Muscle of leg (tissue), 11 donors: ENCODE results near the gene ZNF423. TPM values are rescaled to one million over a fixed set of nuclear protein-coding genes. Genes with fewer than 3 reads are reported as not detected.

ENCODE experiments used
- DNase-seq: peaks from one replicate; pipeline ENCODE4 v3.0.0; 2013
- H3K27ac ChIP-seq: one replicate; pipeline ENCODE4 v1.5.1; 2013; ENCODE audit warnings: mild to moderate bottlenecking, low read length, control low read depth
- H3K27me3 ChIP-seq: one replicate; pipeline ENCODE4 v1.6.1; 2013; ENCODE audit warnings: low read length; ENCODE audit not compliant: control insufficient read depth, insufficient read depth
- H3K36me3 ChIP-seq: one replicate; pipeline ENCODE4 v1.6.1; 2013; ENCODE audit warnings: low read length; ENCODE audit not compliant: control insufficient read depth, insufficient read depth
- H3K4me1 ChIP-seq: one replicate; pipeline ENCODE4 v1.6.1; 2013; ENCODE audit warnings: low read length; ENCODE audit not compliant: control insufficient read depth, insufficient read depth
- H3K4me3 ChIP-seq: one replicate; pipeline ENCODE4 v1.5.1; 2013; ENCODE audit warnings: low read length, control low read depth
- H3K9me3 ChIP-seq: replicated peaks from 2 replicates; pipeline ENCODE4 v1.6.1; 2013; ENCODE audit warnings: low read depth, low read length; ENCODE audit not compliant: control insufficient read depth
- WGBS: methylation state at CpG from one replicate; pipeline ENCODE4 v1.1.5; 2013; ENCODE audit warnings: missing lambda C conversion rate; ENCODE audit not compliant: insufficient coverage; 5-methylcytosine and 5-hydroxymethylcytosine counted together
- polyA plus RNA-seq, 8 donors: library from polyadenylated mRNA; unstranded; fragments of 120-200 nt; gene quantifications; one replicate each; pipeline versions ENCODE4 v1.2.1 to v1.2.3, GENCODE V29; 2013; ENCODE audit warnings: inconsistent platforms in 1 of 8, low replicate concordance in 1 of 8; ENCODE audit not compliant: insufficient read length in 8 of 8, insufficient read depth in 1 of 8
- total RNA-seq: library from RNA; stranded (reverse); fragments of 120-200 nt; gene quantifications from one replicate; pipeline ENCODE4 v1.2.4, GENCODE V29; 2013

The ZNF423 gene
- total and polyA plus RNA-seq, 9 donors = 15.8 to 30.0 (median 25.5) TPM

DNA sequence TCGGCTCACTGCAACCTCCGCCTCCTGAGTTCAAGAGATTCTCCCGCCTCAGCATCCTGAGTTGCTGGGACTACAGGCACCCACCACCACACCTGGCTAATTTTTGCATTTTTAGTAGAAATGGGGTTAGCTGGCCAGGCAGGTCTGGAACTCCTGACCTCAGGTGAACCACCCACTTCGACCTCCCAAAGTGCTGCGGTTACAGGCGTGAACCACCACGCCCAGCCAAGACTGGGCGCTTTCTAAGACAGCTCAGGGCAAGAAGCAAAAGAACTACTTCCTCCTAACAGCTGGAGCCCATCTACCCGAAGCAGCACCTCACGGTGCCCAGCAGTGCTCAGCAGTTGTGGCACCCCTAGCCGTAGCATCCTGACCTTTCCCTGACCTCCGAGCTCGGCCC is 109.4 kb downstream of the ZNF423 start:
- Histone ChIP-seq H3K27ac (no peak overlapping the region), H3K36me3 (peaks cover 4% of the 10 kb centered on the region), H3K9me3 (no peaks in the 10 kb centered on the region), H3K27me3 (no peaks in the 10 kb centered on the region), H3K4me3 (no peak overlapping the region), H3K4me1 (peaks cover 17% of the 10 kb centered on the region)
- 94% methylated on average over 7 of the region's 13 CpGs for WGBS
- no peak for DNase-seq

DNA sequence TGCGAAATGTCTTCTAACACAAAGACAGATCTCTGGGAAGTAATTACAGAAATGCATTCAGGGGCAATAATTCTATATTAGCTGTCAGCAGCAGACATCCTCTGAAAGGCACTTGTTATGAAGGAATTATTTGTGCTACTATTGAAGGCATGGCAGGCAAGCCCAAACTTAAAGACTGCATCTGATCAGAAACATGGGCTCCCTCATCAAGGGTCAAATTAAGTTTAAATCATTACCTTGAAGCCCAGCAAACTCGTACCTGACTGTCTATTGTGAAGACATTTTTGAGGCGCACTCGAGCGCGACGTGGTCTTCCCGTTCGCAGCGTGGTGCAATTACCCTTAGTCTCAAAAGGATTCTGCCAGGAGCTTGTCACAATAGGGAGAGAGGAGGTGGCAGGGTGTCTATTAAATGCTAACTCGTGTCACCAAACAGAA is 110.6 kb downstream of the ZNF423 start:
- Histone ChIP-seq H3K27ac (no peak overlapping the region), H3K4me3 (no peak overlapping the region), H3K4me1 (peaks cover 22% of the 10 kb centered on the region), H3K36me3 (peaks cover 4% of the 10 kb centered on the region), H3K27me3 (no peaks in the 10 kb centered on the region), H3K9me3 (no peaks in the 10 kb centered on the region)
- no peak for DNase-seq
- 70% methylated on average over 3 of the region's 11 CpGs for WGBS

DNA sequence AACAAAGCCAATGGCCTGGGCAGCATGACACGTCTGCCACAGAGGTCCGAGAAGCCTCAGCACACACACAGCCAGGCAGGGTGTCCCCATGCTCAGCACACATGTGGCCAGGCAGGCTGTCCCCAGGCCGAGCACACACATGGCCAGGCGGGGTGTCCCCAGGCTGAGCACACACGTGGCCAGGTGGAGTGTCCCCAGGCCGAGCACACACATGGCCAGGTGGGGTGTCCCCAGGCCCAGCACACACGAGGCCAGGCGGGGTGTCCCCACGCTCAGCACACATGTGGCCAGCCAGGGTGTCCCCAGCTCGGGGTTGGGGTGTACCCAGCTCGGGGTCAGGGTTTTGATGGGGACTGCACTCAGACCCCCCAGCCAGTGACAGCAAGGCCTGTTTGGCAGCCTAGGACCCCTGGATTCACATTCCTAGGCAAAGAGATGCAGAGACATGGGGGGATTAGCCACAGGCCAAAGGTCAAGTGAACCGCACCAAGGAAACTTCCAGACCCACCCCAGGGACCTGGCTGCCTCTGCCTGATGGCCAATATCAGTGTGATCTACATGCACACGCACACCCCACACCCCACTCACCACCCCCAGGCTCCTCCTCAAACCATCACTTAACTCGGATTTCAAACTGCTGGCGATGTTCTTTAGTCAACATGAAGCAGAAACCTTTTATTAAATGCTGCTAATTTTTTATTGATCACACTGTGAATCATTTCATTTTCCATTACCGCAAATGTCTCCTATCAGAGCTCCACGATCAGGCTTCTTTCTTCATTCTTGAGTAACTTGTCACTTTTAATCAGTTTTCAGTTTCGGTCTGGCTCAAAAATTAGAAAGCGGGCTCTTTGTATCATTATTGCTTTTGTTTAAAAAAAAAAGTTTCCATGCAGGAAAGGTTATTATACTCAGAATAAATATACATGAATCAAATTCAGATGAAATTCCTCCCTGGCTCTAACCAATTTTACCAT is 111.4 kb downstream of the ZNF423 start:
- no peak overlapping the region for H3K27ac ChIP-seq
- H3K36me3 ChIP-seq = peaks cover 4% of the 10 kb centered on the region
- H3K4me3 ChIP-seq = no peak overlapping the region
- 77% methylated on average over 16 of the region's 19 CpGs for WGBS
- H3K9me3 ChIP-seq = no peaks in the 10 kb centered on the region
- peaks cover 20% of the 10 kb centered on the region for H3K4me1 ChIP-seq
- H3K27me3 ChIP-seq = no peaks in the 10 kb centered on the region
- DNase-seq = no peak

DNA sequence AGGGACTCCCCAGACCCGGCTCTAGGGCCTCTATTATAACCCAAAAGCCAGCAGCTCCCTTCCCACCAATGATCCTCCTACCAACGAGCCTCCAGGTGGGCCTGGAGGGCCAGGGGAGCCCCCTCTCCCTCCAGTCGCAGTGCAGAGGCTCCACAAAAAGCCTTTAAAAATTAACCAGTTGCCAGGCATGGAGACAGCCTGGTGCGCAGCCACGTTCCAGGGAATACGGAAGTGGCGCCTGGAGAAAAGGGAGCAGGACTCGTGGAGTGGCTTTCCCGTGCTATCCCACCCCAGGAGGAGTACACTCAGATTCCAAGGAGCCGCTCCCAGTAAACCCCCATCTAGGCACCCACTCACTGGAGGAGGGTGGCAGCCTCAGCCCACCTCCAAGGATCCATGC is 112.3 kb downstream of the ZNF423 start:
- Histone ChIP-seq H3K4me1 (peaks cover 20% of the 10 kb centered on the region), H3K9me3 (no peaks in the 10 kb centered on the region), H3K4me3 (no peak overlapping the region), H3K36me3 (peaks cover 4% of the 10 kb centered on the region), H3K27ac (no peak overlapping the region), H3K27me3 (no peaks in the 10 kb centered on the region)
- DNase-seq = no peak
- WGBS = 60% methylated on average over 1 of the region's 10 CpGs

DNA sequence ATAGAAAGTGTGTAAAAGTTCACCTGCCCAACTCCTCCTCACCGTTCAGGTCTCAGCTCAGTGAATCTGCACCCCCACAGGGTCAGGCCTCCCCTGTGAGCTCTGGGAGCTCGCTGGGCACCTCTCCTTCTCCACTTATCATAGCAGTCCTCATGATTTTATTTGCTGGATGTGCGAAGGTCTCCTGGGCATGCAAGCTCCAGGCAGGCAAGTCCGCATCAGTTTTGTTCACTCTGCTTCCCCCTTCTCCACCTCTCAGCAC is 112.8 kb downstream of the ZNF423 start:
- 76% methylated on average over 3 of the region's 4 CpGs for WGBS
- Histone ChIP-seq H3K27ac (no peak overlapping the region), H3K9me3 (no peaks in the 10 kb centered on the region), H3K36me3 (peaks cover 4% of the 10 kb centered on the region), H3K4me3 (no peak overlapping the region), H3K27me3 (no peaks in the 10 kb centered on the region), H3K4me1 (peaks cover 16% of the 10 kb centered on the region)
- DNase-seq = no peak

DNA sequence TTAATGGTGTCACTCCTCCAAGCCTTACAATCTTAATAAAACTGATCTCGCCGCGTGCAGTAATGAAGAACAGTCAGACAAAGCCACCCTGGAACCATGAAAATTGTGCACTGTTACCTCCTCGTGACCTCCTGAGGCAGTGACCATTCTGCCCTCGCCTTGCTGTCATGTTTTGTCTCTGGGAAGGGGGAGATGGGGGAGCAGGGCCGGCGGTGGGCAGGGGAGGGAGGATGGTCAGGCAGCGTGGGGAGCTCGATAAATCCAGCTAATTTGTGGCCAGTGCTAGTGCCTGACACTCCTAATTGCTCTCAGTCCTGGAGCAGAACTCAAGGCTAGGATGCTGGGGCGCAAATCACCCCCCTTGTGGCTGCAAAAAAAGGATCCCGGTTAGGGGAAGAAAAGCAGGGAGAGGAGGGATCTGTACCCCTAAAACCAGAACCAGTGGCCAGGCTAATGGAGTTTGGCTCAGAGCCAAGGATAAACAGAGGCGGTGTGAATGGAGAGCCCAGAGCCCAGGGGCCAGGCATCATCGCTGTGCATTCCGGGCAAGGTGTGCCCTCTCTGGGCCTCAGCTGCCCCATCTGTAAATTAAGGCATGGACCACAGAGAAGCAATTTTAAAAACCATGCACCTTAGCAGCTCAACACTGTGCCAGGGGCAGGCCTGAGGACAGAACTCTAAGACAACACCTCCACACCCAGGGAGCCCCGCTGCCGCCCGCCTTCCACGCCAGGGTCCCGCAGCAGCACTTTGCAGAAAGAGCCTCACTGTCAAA is 113.3 kb downstream of the ZNF423 start:
- H3K27ac ChIP-seq = no peak overlapping the region
- WGBS = 77% methylated on average over 15 of the region's 19 CpGs

DNA sequence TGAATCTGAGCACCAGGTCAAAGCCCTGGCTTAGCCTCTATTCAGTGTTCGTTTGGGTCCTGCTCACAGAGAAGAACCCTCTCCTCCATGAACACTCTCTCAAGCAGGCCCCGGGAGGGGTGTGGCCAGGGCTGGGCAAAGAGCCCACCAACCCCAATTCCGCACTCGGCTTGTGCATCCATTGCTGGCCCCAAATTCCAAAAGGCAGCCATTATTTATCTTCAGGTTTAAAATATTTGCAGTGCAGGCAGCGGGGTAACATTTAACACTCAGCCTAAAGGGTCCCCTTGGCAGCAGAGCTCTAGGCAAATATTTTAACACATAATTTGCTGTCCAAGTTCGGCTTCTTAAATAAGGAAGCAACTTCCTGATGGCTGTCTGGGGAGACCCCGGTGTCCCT is 115.7 kb downstream of the ZNF423 start:
- H3K27ac ChIP-seq = no peak overlapping the region
- H3K4me3 ChIP-seq = no peak overlapping the region
- peaks cover 4% of the 10 kb centered on the region for H3K36me3 ChIP-seq
- DNase-seq = peak; percentile 74
- H3K27me3 ChIP-seq = no peaks in the 10 kb centered on the region
- whole genome bisulfite sequencing = 13% methylated on average over 5 of the region's 7 CpGs
- no peaks in the 10 kb centered on the region for H3K9me3 ChIP-seq
- H3K4me1 ChIP-seq = peaks cover 31% of the 10 kb centered on the region

More for the DNA sequence above, 113.3 kb downstream of the ZNF423 start:
- Histone ChIP-seq H3K27me3 (no peaks in the 10 kb centered on the region), H3K9me3 (no peaks in the 10 kb centered on the region), H3K4me1 (peaks cover 20% of the 10 kb centered on the region), H3K4me3 (no peak overlapping the region), H3K36me3 (peaks cover 4% of the 10 kb centered on the region)
- no peak for DNase-seq

DNA sequence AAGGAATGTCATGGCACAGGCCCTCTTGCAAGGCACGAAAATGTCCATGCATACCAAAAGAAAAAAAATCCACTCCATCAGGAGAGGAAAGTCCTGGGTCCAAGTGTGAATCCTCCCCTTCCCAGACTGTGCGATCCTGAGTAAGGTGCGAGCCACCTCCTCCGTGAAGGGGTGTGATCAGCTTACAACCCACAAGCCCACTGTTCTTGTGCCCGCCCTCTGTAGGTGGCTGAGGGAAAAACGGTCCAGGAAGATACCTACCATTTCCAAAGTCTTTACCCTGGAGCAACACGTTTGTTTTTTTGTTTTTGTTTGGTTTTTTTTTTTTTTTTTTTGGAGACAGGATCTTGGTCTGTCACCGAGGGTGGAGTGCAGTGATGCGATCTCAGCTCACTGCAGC is 116.5 kb downstream of the ZNF423 start:
- peaks cover 38% of the 10 kb centered on the region for H3K4me1 ChIP-seq
- H3K4me3 ChIP-seq = no peak overlapping the region
- no peak overlapping the region for H3K27ac ChIP-seq
- peaks cover 4% of the 10 kb centered on the region for H3K36me3 ChIP-seq
- no peaks in the 10 kb centered on the region for H3K27me3 ChIP-seq
- WGBS = no CpG with 5 or more reads among the region's 9 CpGs
- DNase-seq = no peak
- H3K9me3 ChIP-seq = no peaks in the 10 kb centered on the region

DNA sequence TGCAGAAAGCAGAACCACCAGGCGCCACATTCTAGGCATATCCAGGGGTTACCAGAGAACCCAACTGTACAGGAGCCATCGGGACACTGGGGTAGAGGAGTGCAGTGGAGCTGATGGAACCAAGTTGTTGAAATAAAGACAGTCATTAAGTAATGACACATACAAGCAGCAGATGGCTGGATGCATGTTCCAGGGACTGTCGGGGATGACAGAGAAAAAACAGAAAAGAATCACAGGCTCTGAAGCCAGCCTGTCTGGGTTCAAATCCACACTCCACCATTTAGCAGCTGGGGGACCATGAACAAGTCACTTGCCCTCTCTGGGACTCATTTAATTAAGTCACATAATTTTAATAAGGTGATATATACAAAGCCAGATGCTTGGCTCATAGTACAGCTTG is 117.1 kb downstream of the ZNF423 start:
- H3K36me3 ChIP-seq = peaks cover 1% of the 10 kb centered on the region
- H3K27me3 ChIP-seq = no peaks in the 10 kb centered on the region
- H3K4me1 ChIP-seq = peaks cover 43% of the 10 kb centered on the region
- H3K27ac ChIP-seq = no peak overlapping the region
- H3K4me3 ChIP-seq = no peak overlapping the region
- no peaks in the 10 kb centered on the region for H3K9me3 ChIP-seq
- WGBS = 60% methylated on average over 1 of the region's 3 CpGs
- DNase-seq = no peak

DNA sequence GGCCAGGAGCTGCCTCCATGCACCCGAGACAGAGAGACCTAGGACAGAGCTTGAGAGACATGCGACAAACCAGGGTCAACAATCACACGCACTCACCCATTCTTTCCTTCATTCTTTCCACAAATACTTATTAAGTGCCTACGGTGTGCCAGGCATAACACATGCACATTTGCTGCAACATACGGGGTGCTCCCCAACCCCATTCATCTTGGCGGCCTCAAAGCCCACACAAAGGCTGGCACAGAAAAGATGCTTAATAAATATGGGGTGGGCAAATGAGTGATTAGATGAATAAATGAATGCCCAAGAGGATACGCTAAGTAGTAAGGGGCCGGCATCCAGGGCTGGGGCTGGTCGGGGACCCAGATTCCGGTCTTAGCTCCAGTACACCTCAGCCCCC is 117.9 kb downstream of the ZNF423 start:
- Histone ChIP-seq H3K4me1 (peaks cover 47% of the 10 kb centered on the region), H3K36me3 (no peaks in the 10 kb centered on the region), H3K9me3 (no peaks in the 10 kb centered on the region), H3K27ac (no peak overlapping the region), H3K27me3 (no peaks in the 10 kb centered on the region), H3K4me3 (no peak overlapping the region)
- WGBS = 97% methylated on average over 7 of the region's 10 CpGs
- DNase-seq = no peak
